Kidney tubule cell (primary cell): ENCODE measurements around the gene RABL3.
"Not testable (repeated sequence)": the region's sequence is repeated elsewhere in the genome, so short reads cannot be mapped to it uniquely, and the experiment has no call there.

Experiments
- DNase-seq: peaks from one replicate; pipeline ENCODE4 v3.0.0-alpha.2; 2018; ENCODE audit warnings: low spot score

Gene RABL3

GRCh38 chr3:120642368-120642948, 99.9 kb downstream of the RABL3 start:
- no peak for DNase-seq

- no peak for DNase-seq
These were observed 100.5 kb downstream of the RABL3 start for GRCh38 chr3:120641696-120642246.

GRCh38 chr3:120640231-120640630, 102.1 kb downstream of the RABL3 start:
- no peak for DNase-seq

- DNase-seq: not testable (repeated sequence)
These were observed 103.5 kb downstream of the RABL3 start for GRCh38 chr3:120638820-120639219.

- DNase-seq: no peak
These were observed 104.3 kb downstream of the RABL3 start for GRCh38 chr3:120637851-120638559.

- DNase-seq: no peak
These were observed 105.4 kb downstream of the RABL3 start for GRCh38 chr3:120636795-120637401.
